Neuronal stem cell (in vitro differentiated cells): ENCODE data around the gene RPP25L.

Experiments
- DNase-seq: peaks from one replicate; pipeline ENCODE4 v3.0.0-alpha.2; 2013; ENCODE audit warnings: low spot score
- H2AFZ ChIP-seq: one replicate; pipeline ENCODE4 v1.6.1; 2013; ENCODE audit warnings: mild to moderate bottlenecking, low read length, inconsistent platforms
- H2AK5ac ChIP-seq: 2 replicates; pipeline ENCODE4 v1.6.1; 2013; ENCODE audit warnings: low read depth, mild to moderate bottlenecking, inconsistent platforms, low read length, moderate library complexity, mixed read lengths
- H2BK120ac ChIP-seq: 2 replicates; pipeline ENCODE4 v1.6.1; 2013; ENCODE audit warnings: low read depth, mild to moderate bottlenecking, inconsistent platforms, low read length, moderate library complexity, mixed read lengths
- H2BK12ac ChIP-seq: one replicate; pipeline ENCODE4 v1.6.1; 2013; ENCODE audit warnings: low read length, inconsistent platforms
- H2BK15ac ChIP-seq: 2 replicates; pipeline ENCODE4 v1.6.1; 2013; ENCODE audit warnings: mild to moderate bottlenecking, low read length, inconsistent platforms, mixed read lengths
- H2BK5ac ChIP-seq: one replicate; pipeline ENCODE4 v1.6.1; 2013; ENCODE audit warnings: inconsistent platforms, mild to moderate bottlenecking, low read length, moderate library complexity
- H3K14ac ChIP-seq: one replicate; pipeline ENCODE4 v1.6.1; 2013; ENCODE audit warnings: low read length, inconsistent platforms
- H3K18ac ChIP-seq: 2 replicates; pipeline ENCODE4 v1.6.1; 2013; ENCODE audit warnings: low read length, inconsistent platforms
- H3K23ac ChIP-seq: 2 replicates; pipeline ENCODE4 v1.6.1; 2013; ENCODE audit warnings: low read depth, mild to moderate bottlenecking, mixed read lengths, low read length, inconsistent platforms; ENCODE audit not compliant: poor library complexity
- H3K27ac ChIP-seq: replicated peaks from 3 replicates; pipeline ENCODE4 v1.5.1; 2013; ENCODE audit warnings: low read length, inconsistent platforms
- H3K27me3 ChIP-seq, 3 experiments: 2 replicates each; pipeline ENCODE4 v1.6.1; 2013; ENCODE audit warnings: low read length in 3 of 3, mild to moderate bottlenecking in 2 of 3, inconsistent platforms in 1 of 3, low read depth in 1 of 3, mixed read lengths in 1 of 3, moderate library complexity in 1 of 3; ENCODE audit not compliant: control insufficient read depth in 3 of 3, insufficient read depth in 3 of 3
- H3K36me3 ChIP-seq, 2 donors: replicated peaks in 1 of 2; 2 replicates each; pipeline ENCODE4 v1.6.1; 2013; ENCODE audit warnings: low read length in 2 of 2; ENCODE audit not compliant: control insufficient read depth in 2 of 2, insufficient read depth in 2 of 2
- H3K4ac ChIP-seq: 2 replicates; pipeline ENCODE4 v1.6.1; 2013; ENCODE audit warnings: inconsistent platforms, mild to moderate bottlenecking, low read length, moderate library complexity
- H3K4me1 ChIP-seq, 2 donors: 1 replicate in 1 of 2; 2 replicates in 1 of 2; pipeline ENCODE4 v1.6.1; 2013; ENCODE audit warnings: low read length in 2 of 2, low read depth in 1 of 2; ENCODE audit not compliant: control insufficient read depth in 2 of 2, insufficient read depth in 1 of 2
- H3K4me2 ChIP-seq: one replicate; pipeline ENCODE4 v1.6.1; 2013; ENCODE audit warnings: mild to moderate bottlenecking, low read length, inconsistent platforms; ENCODE audit not compliant: insufficient read depth, poor library complexity, severe bottlenecking
- H3K4me3 ChIP-seq, 2 donors: 2 replicates each; pipeline ENCODE4 v1.5.1; 2013; ENCODE audit warnings: low read length in 2 of 2, mild to moderate bottlenecking in 2 of 2, inconsistent platforms in 1 of 2, moderate library complexity in 1 of 2
- H3K79me1 ChIP-seq: one replicate; pipeline ENCODE4 v1.6.1; 2013; ENCODE audit warnings: low read depth, mild to moderate bottlenecking, inconsistent platforms, low read length, moderate library complexity
- H3K9ac ChIP-seq: one replicate; pipeline ENCODE4 v1.6.1; 2013; ENCODE audit warnings: mild to moderate bottlenecking, low read depth, low read length, inconsistent platforms; ENCODE audit not compliant: poor library complexity
- H3K9me3 ChIP-seq, 2 donors: replicated peaks in 1 of 2; 2 replicates each; pipeline versions ENCODE3 to v1.6.1; 2013; ENCODE audit warnings: low read length in 2 of 2, mild to moderate bottlenecking in 2 of 2, inconsistent platforms in 1 of 2, low read depth in 1 of 2, mixed read lengths in 1 of 2, moderate library complexity in 1 of 2; ENCODE audit not compliant: control insufficient read depth in 2 of 2, insufficient read depth in 1 of 2
- H4K8ac ChIP-seq: one replicate; pipeline ENCODE4 v1.6.1; 2013; ENCODE audit warnings: low read depth, mild to moderate bottlenecking, inconsistent platforms, low read length, moderate library complexity
- H4K91ac ChIP-seq: one replicate; pipeline ENCODE4 v1.6.1; 2013; ENCODE audit warnings: low read length, low read depth, mild to moderate bottlenecking, inconsistent platforms; ENCODE audit not compliant: poor library complexity
- WGBS, 2 donors: extraction: QIAGEN DNeasy Blood & Tissue Kit; methylation state at CpG; one replicate each; pipeline ENCODE4 v1.1.7; 2013; ENCODE audit warnings: missing lambda C conversion rate in 2 of 2, mixed read lengths in 1 of 2; ENCODE audit not compliant: insufficient read length in 2 of 2, insufficient replicate concordance in 1 of 2; ENCODE audit errors: extremely low coverage in 2 of 2; 5-methylcytosine and 5-hydroxymethylcytosine counted together

RPP25L gene

DNA sequence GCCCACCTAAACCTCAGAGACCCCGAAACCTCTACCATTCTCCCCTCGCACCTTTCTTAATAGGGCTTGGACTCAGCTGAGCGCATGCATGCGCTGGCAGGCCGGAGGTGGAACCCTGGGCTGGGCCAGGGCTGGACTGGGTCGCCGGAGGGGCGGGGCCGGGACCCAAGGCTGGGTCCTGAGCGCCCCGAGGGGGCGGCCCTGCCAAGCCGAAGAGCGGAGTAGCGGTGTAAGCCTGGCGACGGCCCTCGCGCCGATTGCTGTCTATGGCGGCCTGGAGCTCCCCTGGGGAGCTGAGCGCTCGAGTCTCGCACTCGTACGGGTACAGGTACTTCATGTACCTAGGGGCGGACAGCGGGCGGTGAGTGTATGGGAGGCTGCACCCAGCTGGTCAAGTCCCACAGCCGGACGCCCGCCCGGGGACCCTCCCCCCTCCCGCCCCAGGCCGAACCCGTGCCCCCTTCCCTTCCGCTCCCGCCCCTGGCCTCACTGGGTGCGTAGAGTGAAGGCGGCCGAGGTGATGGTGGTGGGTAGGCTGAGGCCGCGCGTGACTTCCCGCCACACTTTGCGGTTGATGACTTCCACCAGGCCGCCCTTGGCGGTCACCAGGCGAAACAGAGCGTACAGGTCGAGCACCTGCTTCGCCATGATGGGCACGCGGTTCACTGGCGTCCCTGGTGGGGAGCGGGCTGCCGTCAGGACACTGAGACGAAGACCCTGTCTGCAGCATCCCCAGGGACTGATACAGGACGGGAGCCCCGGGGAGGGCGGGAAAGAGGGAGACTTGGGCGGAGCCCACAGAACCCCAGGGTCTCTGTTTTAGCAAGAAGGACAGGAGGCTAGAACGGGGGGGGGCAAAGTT is 11.7 kb upstream of the RPP25L start:
- no peak for DNase-seq
- Histone ChIP-seq H3K79me1 (peaks cover 2% of the 10 kb centered on the region), H3K27ac (peak overlapping the region; percentile 100), H3K36me3 (peaks cover under 1 to 7% of the 10 kb centered on the region in 2 donors), H3K4ac (peak overlapping the region; percentile 42), H4K91ac (peak overlapping the region; percentile 94), H2BK15ac (peak overlapping the region; percentile 92), H3K18ac (peak overlapping the region; percentile 94), H3K4me1 (peaks cover 18 to 42% of the 10 kb centered on the region in 2 donors), H2BK5ac (peak overlapping the region; percentile 93), H2BK12ac (peak overlapping the region; percentile 98), H3K9me3 (no peaks in the 10 kb centered on the region), H2AK5ac (peak overlapping the region; percentile 100), H3K9ac (no peak overlapping the region), H3K4me2 (no peak overlapping the region), H2BK120ac (peak overlapping the region; percentile 97), H3K14ac (peak overlapping the region; percentile 72), H2AFZ (peak overlapping the region; percentile 94), H3K27me3 (peaks cover 0 to 42% (median 12%) of the 10 kb centered on the region in 3 experiments), H3K23ac (no peak overlapping the region), H3K4me3 (peak overlapping the region in 1 of 2 donors; percentile 44), H4K8ac (peak overlapping the region; percentile 99)
- no CpG with 5 or more reads among the region's 63 CpGs for WGBS, 2 donors

DNA sequence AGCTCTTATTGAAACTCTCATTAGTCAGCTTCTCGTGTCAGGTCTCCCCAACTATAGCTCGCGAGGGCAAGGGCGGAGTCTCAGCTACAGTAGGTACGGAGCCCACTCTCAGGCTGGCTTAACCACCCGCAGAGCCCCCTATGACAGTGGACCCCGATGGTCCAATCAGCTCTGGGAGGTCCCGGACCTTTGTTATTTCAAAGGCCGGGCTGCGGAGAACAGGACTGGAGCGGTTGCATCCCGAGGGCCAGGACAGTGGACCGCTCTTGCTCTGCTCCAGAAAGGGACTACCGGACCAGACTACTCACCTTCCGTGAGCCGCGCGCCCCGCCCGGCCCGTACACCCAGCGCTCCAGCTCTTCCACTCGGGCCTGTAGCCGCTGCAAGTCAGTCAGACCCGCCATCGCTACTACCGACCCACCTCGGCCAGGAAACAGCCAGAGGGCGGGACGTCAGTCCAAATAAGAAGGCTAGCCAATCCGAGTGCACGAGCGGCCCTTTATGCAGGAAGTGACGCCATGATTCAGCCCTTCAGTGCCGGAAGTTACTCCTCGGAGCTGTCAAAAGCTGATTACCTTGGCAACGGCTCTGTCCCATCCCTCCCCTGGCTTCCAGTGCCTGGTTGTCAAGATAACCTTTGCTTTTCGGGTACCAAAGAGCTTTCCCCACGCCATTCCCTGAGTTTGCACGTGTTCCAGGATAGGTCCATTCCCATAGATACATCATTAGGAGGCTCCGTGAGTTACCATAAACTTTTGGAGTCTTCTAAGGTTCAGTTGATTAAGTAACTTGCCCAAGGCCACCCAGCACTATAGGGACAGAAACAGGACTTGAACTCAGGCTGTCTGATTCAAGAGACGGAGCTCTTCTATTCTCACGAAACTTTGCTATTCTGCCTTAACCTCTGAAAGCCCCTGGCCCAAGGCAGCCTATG is 8.4 kb upstream of the RPP25L start, which contains the start of gene DCTN3:
Gene DCTN3, minus strand, starts transcription at position 435 of the 934 bp plus-strand sequence. Its CDS starts 31 bp downstream, at position 404.
- Histone ChIP-seq H2AK5ac (no peak within 1 kb of the TSS), H3K9ac (peak within 1 kb of the TSS; percentile 88), H3K14ac (no peak within 1 kb of the TSS), H2BK5ac (no peak within 1 kb of the TSS), H3K36me3 (peaks cover 23 to 29% of the 10 kb centered on the region in 2 donors), H4K91ac (no peak within 1 kb of the TSS), H3K4me1 (peaks cover 15 to 19% of the 10 kb centered on the region in 2 donors), H2BK12ac (no peak within 1 kb of the TSS), H2AFZ (peak within 1 kb of the TSS; percentile 90), H3K4ac (no peak within 1 kb of the TSS), H3K27ac (no peak within 1 kb of the TSS), H3K4me3 (peak within 1 kb of the TSS; percentile 68 to 88), H3K18ac (peak within 1 kb of the TSS; percentile 68), H3K27me3 (peaks cover 0 to 10% (median 0%) of the 10 kb centered on the region in 3 experiments), H3K23ac (no peak within 1 kb of the TSS), H3K79me1 (no peaks in the 10 kb centered on the region), H4K8ac (no peak within 1 kb of the TSS), H3K4me2 (peak within 1 kb of the TSS; percentile 87), H2BK15ac (peak within 1 kb of the TSS; percentile 20), H2BK120ac (no peak within 1 kb of the TSS), H3K9me3 (no peaks in the 10 kb centered on the region)
- no CpG with 5 or more reads among the region's 43 CpGs for WGBS, 2 donors
- DNase-seq, result peak; percentile 90

DNA sequence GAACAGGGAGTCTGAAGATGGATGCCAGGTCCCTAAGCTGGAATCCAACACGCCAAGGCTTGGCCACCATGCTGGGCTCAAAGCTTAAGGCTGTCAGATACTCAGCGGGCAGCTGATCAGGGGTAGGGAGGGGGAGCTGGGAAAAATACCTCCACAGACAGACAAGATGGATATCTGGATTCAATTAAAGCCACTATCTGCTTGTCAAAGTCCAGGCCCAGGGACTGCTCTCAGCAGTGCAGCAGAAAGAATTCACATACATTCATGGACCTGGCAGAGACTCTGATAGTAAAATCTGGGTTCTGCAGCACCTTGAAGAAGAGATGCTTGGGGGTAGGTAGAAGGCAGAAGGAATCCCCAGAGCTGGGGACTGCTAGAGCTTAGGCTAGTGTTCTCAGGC is 3.2 kb upstream of the RPP25L start:
- H3K27me3 ChIP-seq, result no peaks in the 10 kb centered on the region
- no CpG with 5 or more reads among the region's 2 CpGs for WGBS, 2 donors
- H3K4me2 ChIP-seq, result no peak overlapping the region
- H3K27ac ChIP-seq, result no peak overlapping the region
- no peak for DNase-seq
- peaks cover 29 to 48% of the 10 kb centered on the region in 2 donors for H3K36me3 ChIP-seq
- no peak overlapping the region for H2AFZ ChIP-seq
- H3K9ac ChIP-seq, result no peak overlapping the region
- no peak overlapping the region for H2BK120ac ChIP-seq
- no peak overlapping the region for H4K91ac ChIP-seq
- no peak overlapping the region for H4K8ac ChIP-seq
- H3K4me1 ChIP-seq, result peaks cover 14 to 18% of the 10 kb centered on the region in 2 donors
- no peak overlapping the region for H3K4me3 ChIP-seq
- no peak overlapping the region for H2BK5ac ChIP-seq
- H2BK12ac ChIP-seq, result no peak overlapping the region
- peaks cover 6% of the 10 kb centered on the region for H3K79me1 ChIP-seq
- no peak overlapping the region for H2BK15ac ChIP-seq
- H3K14ac ChIP-seq, result no peak overlapping the region
- H2AK5ac ChIP-seq, result no peak overlapping the region
- H3K18ac ChIP-seq, result no peak overlapping the region
- H3K9me3 ChIP-seq, result no peaks in the 10 kb centered on the region
- H3K4ac ChIP-seq, result no peak overlapping the region
- H3K23ac ChIP-seq, result no peak overlapping the region
